Subcutaneous adipose tissue (tissue), 4 donors: ENCODE results near the gene MBD5. TPM values are rescaled to one million over a fixed set of nuclear protein-coding genes. Genes with fewer than 3 reads are reported as not detected.

ENCODE experiments used
- CTCF ChIP-seq: fragments of 450-650 bp; IDR thresholded peaks from one replicate; pipeline ENCODE4 v1.5.1; 2016; ENCODE audit warnings: low read depth, mild to moderate bottlenecking, control low read depth, antibody characterized with exemption, moderate library complexity
- total RNA-seq, 4 donors: library from RNA; depleted of rRNA; stranded (reverse); fragments of >200 nt; gene quantifications; one replicate each; pipeline ENCODE4 v1.1.0, GENCODE V29; 2016

Gene MBD5
- total RNA-seq, 4 donors from 2014 or later = 29.4 to 35.0 (median 32.9) TPM

DNA sequence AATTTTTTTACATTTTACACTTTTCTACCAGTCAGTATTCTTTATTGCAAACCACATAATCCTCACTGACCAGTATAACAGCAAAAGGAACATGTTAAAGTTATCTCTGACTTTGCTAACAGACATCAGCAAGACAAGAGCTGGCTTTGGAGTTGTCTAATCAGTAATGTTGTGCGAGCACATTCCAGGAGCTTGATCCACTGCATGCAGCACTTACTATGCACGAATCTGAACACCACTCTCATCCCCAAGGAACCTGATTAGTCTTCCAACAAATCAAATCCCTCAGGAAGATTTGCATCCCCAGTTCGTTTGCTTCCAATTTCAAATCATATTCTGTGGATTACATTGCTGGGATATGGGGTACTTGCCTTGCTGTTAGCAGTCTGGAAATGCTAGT lies 354.3 kb downstream of the MBD5 start:
- TF ChIP-seq CTCF = no peak

GRCh38 chr2:148391324-148391723 lies 370.4 kb downstream of the MBD5 start:
- TF ChIP-seq CTCF = no peak

- no peak for TF ChIP-seq CTCF
Observed at GRCh38 chr2:148402786-148403185, 381.9 kb downstream of the MBD5 start.

DNA sequence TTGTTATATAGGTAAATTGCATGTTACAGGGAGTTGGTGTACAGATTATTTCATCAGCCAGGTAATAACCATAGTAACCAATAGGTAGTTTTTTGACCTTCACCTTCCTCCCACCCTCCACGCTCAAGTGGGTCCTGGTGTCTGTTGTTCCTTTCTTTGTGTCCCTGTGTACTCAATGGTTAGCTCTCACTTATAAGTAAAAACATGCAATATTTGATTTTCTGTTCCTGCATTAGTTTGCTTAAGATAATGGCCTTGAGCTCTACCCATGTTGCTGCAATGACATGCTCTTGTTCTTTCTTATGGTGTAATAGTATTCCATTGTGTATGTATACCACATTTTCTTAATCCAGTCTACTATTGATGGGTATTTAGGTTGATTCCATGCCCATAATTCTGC lies 390.0 kb downstream of the MBD5 start:
- no peak for TF ChIP-seq CTCF

- TF ChIP-seq CTCF = no peak
Observed at GRCh38 chr2:148416248-148416647, 395.4 kb downstream of the MBD5 start.

DNA sequence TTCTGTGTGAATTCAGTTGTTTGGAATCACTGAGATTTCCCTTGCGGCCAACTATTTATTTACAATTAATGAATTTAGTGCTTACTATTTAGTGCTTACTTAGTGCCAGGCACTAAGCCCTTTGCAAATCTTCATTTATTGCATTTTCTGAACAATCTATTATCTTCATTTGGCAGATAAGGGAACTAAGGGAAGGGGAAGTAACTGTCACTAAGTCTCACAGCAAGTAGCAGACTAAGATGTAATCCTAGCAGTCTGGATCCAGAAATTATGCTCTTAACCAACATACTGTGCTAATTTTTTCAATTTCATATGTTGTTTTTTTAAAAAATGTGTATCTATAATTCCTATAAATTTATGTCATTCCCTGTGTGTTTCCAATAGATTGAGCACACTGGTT lies 409.2 kb downstream of the MBD5 start:
- no peak for TF ChIP-seq CTCF

- no peak for TF ChIP-seq CTCF
Observed at GRCh38 chr2:148447877-148448276, 427.0 kb downstream of the MBD5 start.
